Left renal pelvis (tissue), 4 donors: Measurements from ENCODE around the gene F3. TPM values are rescaled to one million over a fixed set of nuclear protein-coding genes. Genes with fewer than 3 reads are reported as not detected.

Source experiments
- DNase-seq, 4 donors: peaks; one replicate each; pipeline ENCODE4 v3.0.0-alpha.2; 2013; ENCODE audit warnings: low read depth in 4 of 4, low spot score in 3 of 4
- polyA plus RNA-seq, 4 donors: library from polyadenylated mRNA; unstranded; fragments of 120-200 nt; gene quantifications; one replicate each; pipeline ENCODE4 v1.2.1, GENCODE V29; 2013; ENCODE audit not compliant: insufficient read length in 4 of 4

The F3 gene
- polyA plus RNA-seq, 4 donors: 7.6 to 57.9 (median 45.9) TPM

GRCh38 chr1:94553323-94553730, 11.8 kb upstream of the F3 start:
- no peak for DNase-seq

- DNase-seq: no peak
Measured at GRCh38 chr1:94552071-94552586, 10.6 kb upstream of the F3 start.

GRCh38 chr1:94551449-94551848, 9.9 kb upstream of the F3 start:
- no peak for DNase-seq

- no peak for DNase-seq
Measured at GRCh38 chr1:94550800-94551241, 9.3 kb upstream of the F3 start.

GRCh38 chr1:94550396-94550795, 8.8 kb upstream of the F3 start:
- no peak for DNase-seq

GRCh38 chr1:94549706-94550105, 8.1 kb upstream of the F3 start:
- no peak for DNase-seq

- no peak for DNase-seq
Measured at GRCh38 chr1:94544706-94545490, 3.3 kb upstream of the F3 start.

- no peak for DNase-seq
Measured at GRCh38 chr1:94543893-94544635, 2.5 kb upstream of the F3 start.

GRCh38 chr1:94543001-94543400, 1.4 kb upstream of the F3 start:
- no peak for DNase-seq

- no peak for DNase-seq
Measured at GRCh38 chr1:94542088-94542870, 720 bp upstream of the F3 start.

GRCh38 chr1:94540440-94541245, 916 bp downstream of the F3 start:
- no peak for DNase-seq

- no peak for DNase-seq
Measured at GRCh38 chr1:94539496-94539895, 2.1 kb downstream of the F3 start.

- DNase-seq: no peak
Measured at GRCh38 chr1:94538243-94538827, 3.2 kb downstream of the F3 start.

- no peak for DNase-seq
Measured at GRCh38 chr1:94537254-94537653, 4.3 kb downstream of the F3 start.

GRCh38 chr1:94535879-94536278, 5.7 kb downstream of the F3 start:
- DNase-seq: no peak

GRCh38 chr1:94535095-94535494, 6.5 kb downstream of the F3 start:
- DNase-seq: no peak

GRCh38 chr1:94532077-94532476, 9.5 kb downstream of the F3 start:
- DNase-seq: no peak

- no peak for DNase-seq
Measured at GRCh38 chr1:94531664-94532063, 9.9 kb downstream of the F3 start.

GRCh38 chr1:94530373-94530878, 11.1 kb downstream of the F3 start:
- no peak for DNase-seq

- no peak for DNase-seq
Measured at GRCh38 chr1:94529416-94529815, 12.1 kb downstream of the F3 start.
